ENCODE measurements around the gene FXYD5. TPM values are rescaled to one million over a fixed set of nuclear protein-coding genes. Genes with fewer than 3 reads are reported as not detected.
A peak's percentile ranks its signal among the peaks of the same experiment; 100 is the strongest.

FXYD5 gene
- 100 to 1,000 TPM; 317 to 417 (median 353) TPM for total RNA-seq (2021; fragmentation: NEBNext Ultra II Directional; extraction: Animal tissue kit (Norgen Biotek cat#: 25700))
- long read RNA-seq, transcript FXYD5-204 (9 exons, 872 nt) = major isoform, 167 of 227 reads
- long read RNA-seq, transcript FXYD5-201 (8 exons, 1,580 nt) = minor isoform, 10 of 227 reads
- long read RNA-seq, transcript FXYD5-207 (9 exons, 898 nt) = minor isoform, 22 of 227 reads
- long read RNA-seq, partial matches to known transcripts = 6 of 227 reads
- long read RNA-seq, other reads (novel, unspliced or antisense) = 16 of 227 reads

GRCh38 chr19:35154525-35155406, at the start of gene FXYD5:
TSS of gene FXYD5 (plus strand) at chr19:35154735. CDS start at chr19:35155551, 816 bp downstream.
- peak within 1 kb of the TSS; percentile 96 for H3K4me3 Mint-ChIP-seq
- H3K36me3 Mint-ChIP-seq (ENCODE audit: low read depth) = peaks cover 35% of the 10 kb centered on the region
- no peak; the same call in 1 of the 2 replicates for TF ChIP-seq CTCF (IDR thresholded peaks at IDR 0.05)
- H3K27ac Mint-ChIP-seq = peak within 1 kb of the TSS; percentile 96
- peaks cover 39% of the 10 kb centered on the region for H3K4me1 Mint-ChIP-seq (ENCODE audit: low read depth)
- no peaks in the 10 kb centered on the region for H3K27me3 Mint-ChIP-seq (ENCODE audit: insufficient read depth)
- DNase-seq = peak; percentile 78
- H3K9me3 Mint-ChIP-seq = no peaks in the 10 kb centered on the region

- DNase-seq = no peak
- peaks cover 7% of the 10 kb centered on the region for H3K9me3 Mint-ChIP-seq
- H3K27me3 Mint-ChIP-seq (ENCODE audit: insufficient read depth) = peaks cover 15% of the 10 kb centered on the region
- no peaks in the 10 kb centered on the region for H3K4me1 Mint-ChIP-seq (ENCODE audit: low read depth)
- H3K36me3 Mint-ChIP-seq (ENCODE audit: low read depth) = no peaks in the 10 kb centered on the region
- no peak overlapping the region for H3K4me3 Mint-ChIP-seq
- no peak for TF ChIP-seq CTCF (IDR thresholded peaks at IDR 0.05)
- H3K27ac Mint-ChIP-seq = no peak overlapping the region
These were observed 49.5 kb upstream of the FXYD5 start for GRCh38 chr19:35105047-35105410.

- Mint-ChIP-seq H3K27ac (no peak overlapping the region), H3K4me1 (ENCODE audit: low read depth) (no peaks in the 10 kb centered on the region), H3K4me3 (no peak overlapping the region), H3K27me3 (ENCODE audit: insufficient read depth) (peaks cover 15% of the 10 kb centered on the region), H3K36me3 (ENCODE audit: low read depth) (no peaks in the 10 kb centered on the region), H3K9me3 (peaks cover 7% of the 10 kb centered on the region)
- DNase-seq = no peak
- no peak for TF ChIP-seq CTCF (IDR thresholded peaks at IDR 0.05)
These were observed 48.9 kb upstream of the FXYD5 start for GRCh38 chr19:35105411-35106290.

- Mint-ChIP-seq H3K36me3 (ENCODE audit: low read depth) (no peaks in the 10 kb centered on the region), H3K27me3 (ENCODE audit: insufficient read depth) (peaks cover 13% of the 10 kb centered on the region), H3K27ac (no peak overlapping the region), H3K4me3 (no peak overlapping the region), H3K4me1 (ENCODE audit: low read depth) (no peaks in the 10 kb centered on the region), H3K9me3 (peaks cover 7% of the 10 kb centered on the region)
- no peak for DNase-seq
- TF ChIP-seq CTCF (IDR thresholded peaks at IDR 0.05) = no peak
These were observed 48.3 kb upstream of the FXYD5 start for GRCh38 chr19:35106291-35106583.

GRCh38 chr19:35106898-35107541, 47.5 kb upstream of the FXYD5 start:
- Mint-ChIP-seq H3K36me3 (ENCODE audit: low read depth) (no peaks in the 10 kb centered on the region), H3K27ac (no peak overlapping the region), H3K9me3 (peaks cover 7% of the 10 kb centered on the region), H3K4me1 (ENCODE audit: low read depth) (no peaks in the 10 kb centered on the region), H3K4me3 (no peak overlapping the region), H3K27me3 (ENCODE audit: insufficient read depth) (peaks cover 14% of the 10 kb centered on the region)
- DNase-seq = no peak
- TF ChIP-seq CTCF (IDR thresholded peaks at IDR 0.05) = no peak

Data from HFFc6 (cell line).